GM23248 (cell line): ENCODE measurements around the gene TANGO6.

Experiments
- EZH2 ChIP-seq: fragments of 200-600 bp; sonication (generic); IDR thresholded peaks from 2 replicates; pipeline ENCODE4 v1.6.1; 2018; ENCODE audit warnings: antibody characterized with exemption, mild to moderate bottlenecking; ENCODE audit not compliant: insufficient read depth, poor library complexity, severe bottlenecking
- EZH2phosphoT487 ChIP-seq: fragments of 200-600 bp; sonication (generic); IDR thresholded peaks from 2 replicates; pipeline ENCODE4 v1.6.1; 2018; ENCODE audit warnings: antibody characterized with exemption, moderate library complexity, mild to moderate bottlenecking, low read depth; ENCODE audit not compliant: insufficient read depth

DNA sequence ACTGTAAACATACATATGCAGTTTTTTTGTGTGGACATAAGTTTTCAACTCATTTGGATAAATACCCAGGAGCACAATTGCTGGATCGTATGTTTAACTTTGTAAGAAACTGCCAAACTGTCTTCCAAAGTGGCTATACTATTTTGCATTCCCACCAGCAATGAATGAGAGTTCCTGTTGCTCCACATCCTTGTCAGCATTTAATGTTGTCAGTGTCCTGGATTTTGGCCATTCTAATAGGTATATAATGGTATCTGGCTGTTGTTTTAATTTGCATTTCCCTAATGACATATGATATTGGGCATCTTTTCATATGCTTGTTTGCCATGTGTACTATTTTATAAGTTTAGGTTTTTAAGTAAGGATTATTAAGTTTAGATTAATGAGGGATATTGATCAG is 14.1 kb downstream of the TANGO6 start:
- TF ChIP-seq EZH2phosphoT487 (no peak), EZH2 (no peak)
